GM18873 (cell line): ENCODE data around the gene FAM174C.
"Not testable (repeated sequence)": the region's sequence is repeated elsewhere in the genome, so short reads cannot be mapped to it uniquely, and the experiment has no call there.

Experiments used
- ATAC-seq: cut with Tn5 transposase; IDR thresholded peaks from one replicate; pipeline ENCODE4 v1.9.1; 2021; ENCODE audit warnings: mild to moderate bottlenecking, moderate library complexity, moderate number of reproducible peaks; ENCODE audit not compliant: unreplicated experiment, low FRiP score

The FAM174C gene

GRCh38 chr19:1295169-1296012 lies 20.1 kb downstream of the FAM174C start:
- no peak for ATAC-seq

- ATAC-seq = no peak
Observed at GRCh38 chr19:1296078-1296477, 20.7 kb downstream of the FAM174C start.

- no peak for ATAC-seq
Observed at GRCh38 chr19:1296575-1297271, 21.4 kb downstream of the FAM174C start.

GRCh38 chr19:1298235-1298634 lies 22.9 kb downstream of the FAM174C start:
- ATAC-seq = no peak

GRCh38 chr19:1299801-1300200 lies 24.5 kb downstream of the FAM174C start:
- no peak for ATAC-seq

GRCh38 chr19:1300744-1301490 lies 25.6 kb downstream of the FAM174C start:
- ATAC-seq = no peak

- ATAC-seq = no peak
Observed at GRCh38 chr19:1302533-1303239, 27.4 kb downstream of the FAM174C start.

- no peak for ATAC-seq
Observed at GRCh38 chr19:1304197-1304924, 29.0 kb downstream of the FAM174C start.

- ATAC-seq = not testable (repeated sequence)
Observed at GRCh38 chr19:1305354-1305753, 30.0 kb downstream of the FAM174C start.

- ATAC-seq = no peak
Observed at GRCh38 chr19:1307320-1307719, 32.0 kb downstream of the FAM174C start.

GRCh38 chr19:1307755-1308303 lies 32.5 kb downstream of the FAM174C start:
- ATAC-seq = no peak

- no peak for ATAC-seq
Observed at GRCh38 chr19:1308718-1309117, 33.4 kb downstream of the FAM174C start.

GRCh38 chr19:1309977-1310852 lies 34.9 kb downstream of the FAM174C start:
- ATAC-seq = no peak

GRCh38 chr19:1310853-1311180 lies 35.5 kb downstream of the FAM174C start:
- no peak for ATAC-seq

- ATAC-seq = no peak
Observed at GRCh38 chr19:1311543-1312091, 36.3 kb downstream of the FAM174C start.

- ATAC-seq = no peak
Observed at GRCh38 chr19:1312767-1313694, 37.7 kb downstream of the FAM174C start.
